T-helper 17 cell (primary cell): ENCODE data around the gene CDYL2. TPM values are rescaled to one million over a fixed set of nuclear protein-coding genes. Genes with fewer than 3 reads are reported as not detected.
"Not testable (repeated sequence)": the region's sequence is repeated elsewhere in the genome, so short reads cannot be mapped to it uniquely, and the experiment has no call there.

ENCODE experiments used
- ATAC-seq: fragments of 150-1000 bp; cut with Tn5 transposase; 2 replicates; pipeline ENCODE4 v1.10.0; 2021; ENCODE audit warnings: mild to moderate bottlenecking, moderate library complexity
- DNase-seq, 3 donors: peaks; one replicate each; pipeline versions ENCODE4 v3.0.0 to v3.0.0-alpha.2; 2020 to 2021
- H3K9me3 ChIP-seq: one replicate; pipeline ENCODE4 v1.7.0; 2013; ENCODE audit warnings: low read length, mild to moderate bottlenecking; ENCODE audit not compliant: control insufficient read depth, poor library complexity, severe bottlenecking
- H3K27ac Mint-ChIP-seq: one replicate; pipeline ENCODE4 v1.8.0; 2022; ENCODE audit warnings: mild to moderate bottlenecking, moderate library complexity, mixed read lengths
- H3K27me3 Mint-ChIP-seq: one replicate; pipeline ENCODE4 v1.8.0; 2022; ENCODE audit warnings: mixed read lengths
- H3K36me3 Mint-ChIP-seq: one replicate; pipeline ENCODE4 v1.8.0; 2022; ENCODE audit warnings: low read depth, mixed read lengths
- H3K4me1 Mint-ChIP-seq: one replicate; pipeline ENCODE4 v1.8.0; 2022; ENCODE audit warnings: mild to moderate bottlenecking, mixed read lengths
- H3K4me3 Mint-ChIP-seq: one replicate; pipeline ENCODE4 v1.8.0; 2022; ENCODE audit warnings: mild to moderate bottlenecking, moderate library complexity, mixed read lengths
- total RNA-seq, 4 donors: library from RNA in 2 of 4; stranded (reverse) in 2 of 4; gene quantifications; one replicate each; pipeline ENCODE4 v1.2.3 and lab custom pipeline; 2022 to 2026

Gene CDYL2
- total RNA-seq, 2 donors from 2014 or later = 17.0 to 28.3 TPM

DNA sequence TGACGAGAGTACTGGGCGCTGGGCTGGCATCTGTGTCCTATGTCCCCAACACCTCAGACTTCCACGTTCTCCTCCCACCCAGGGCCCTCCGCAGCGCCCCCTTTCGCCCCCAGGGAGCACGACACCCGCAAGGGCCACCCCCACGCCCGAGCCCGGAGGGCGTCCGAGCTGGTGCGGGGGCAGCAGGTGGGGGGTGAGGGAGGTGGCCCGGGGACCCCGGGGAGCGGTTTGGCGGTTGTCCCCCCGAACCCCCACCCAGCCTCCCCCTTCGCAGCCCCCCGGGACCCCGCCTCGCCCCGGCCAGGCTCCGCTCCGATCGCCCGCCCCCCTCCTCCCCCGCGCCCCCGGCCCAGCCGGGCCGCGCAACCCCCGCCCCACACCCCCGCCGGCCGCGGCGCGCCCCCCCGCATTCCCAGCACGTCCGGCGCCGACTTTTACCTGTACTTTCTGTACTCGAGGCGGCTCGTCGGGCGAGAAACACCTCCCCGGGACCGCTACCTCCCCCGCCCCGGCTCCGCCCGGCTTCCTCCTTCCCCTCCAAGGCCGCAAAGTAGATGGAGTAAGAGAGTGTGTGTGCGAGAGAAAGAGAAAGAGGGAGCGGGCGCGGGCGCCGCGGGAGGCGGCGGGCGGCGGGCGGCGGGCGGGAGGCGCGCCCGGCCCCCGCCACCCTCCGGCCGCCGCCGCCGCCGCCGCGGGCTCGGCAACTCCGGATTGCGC lies 901 bp downstream of the CDYL2 start:
- ATAC-seq = peak; percentile 52
- Mint-ChIP-seq H3K27me3 (no peaks in the 10 kb centered on the region), H3K36me3 (no peaks in the 10 kb centered on the region), H3K4me1 (peaks cover 19% of the 10 kb centered on the region), H3K4me3 (peak overlapping the region; percentile 91), H3K27ac (no peak overlapping the region)
- peak; percentile 15 to 31 (median 19) for DNase-seq
- no peaks in the 10 kb centered on the region for H3K9me3 ChIP-seq

DNA sequence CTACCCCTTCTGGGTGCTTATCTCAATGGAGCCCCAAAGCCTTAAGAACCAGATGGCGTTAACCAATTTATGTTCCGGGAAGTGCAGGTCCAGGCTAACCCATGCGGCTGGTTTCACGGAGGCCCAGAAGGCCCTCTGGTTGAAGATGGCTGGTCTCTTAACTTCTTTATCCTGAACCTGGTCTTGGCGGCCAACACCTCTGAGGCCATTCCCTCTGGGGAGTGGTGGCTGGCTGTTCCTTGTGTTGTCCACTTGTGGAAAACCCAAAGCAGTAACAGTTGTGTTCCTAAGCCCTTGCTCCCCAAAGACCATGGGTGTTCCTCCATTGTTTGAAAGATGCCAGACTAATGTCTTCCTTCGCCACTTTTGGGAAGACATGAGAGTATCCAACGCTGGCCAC lies 1.5 kb downstream of the CDYL2 start:
- Mint-ChIP-seq H3K27me3 (no peaks in the 10 kb centered on the region), H3K4me1 (peaks cover 19% of the 10 kb centered on the region), H3K4me3 (peak overlapping the region; percentile 91), H3K27ac (no peak overlapping the region), H3K36me3 (no peaks in the 10 kb centered on the region)
- DNase-seq = no peak
- no peaks in the 10 kb centered on the region for H3K9me3 ChIP-seq
- ATAC-seq = no peak

DNA sequence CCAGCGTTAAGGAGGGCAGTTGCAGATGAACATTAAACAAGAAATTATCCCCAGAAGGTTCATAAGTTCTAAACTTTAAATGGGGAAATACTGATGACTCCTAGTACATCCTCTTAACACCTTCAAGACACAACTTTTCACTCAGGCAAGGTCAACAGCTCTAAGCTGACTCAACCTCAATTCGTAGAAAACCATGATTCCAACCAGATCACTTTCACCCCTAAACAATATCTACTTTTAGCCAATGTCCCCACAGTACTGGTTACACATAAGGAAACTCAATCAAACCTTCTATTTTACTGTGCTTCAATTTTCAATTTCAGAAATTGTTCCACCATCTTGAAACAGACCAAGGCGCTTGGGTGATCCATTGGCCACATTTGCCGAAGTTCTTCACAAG lies 2.3 kb downstream of the CDYL2 start:
- no peak for DNase-seq

GRCh38 chr16:80794071-80794470 lies 10.3 kb downstream of the CDYL2 start:
- ATAC-seq = no peak
- no peaks in the 10 kb centered on the region for H3K9me3 ChIP-seq
- H3K27me3 Mint-ChIP-seq = no peaks in the 10 kb centered on the region
- DNase-seq = no peak
- no peak overlapping the region for H3K27ac Mint-ChIP-seq
- H3K4me3 Mint-ChIP-seq = no peak overlapping the region
- no peaks in the 10 kb centered on the region for H3K36me3 Mint-ChIP-seq
- peaks cover 8% of the 10 kb centered on the region for H3K4me1 Mint-ChIP-seq

More for the DNA sequence above, 2.3 kb downstream of the CDYL2 start:
- H3K27ac Mint-ChIP-seq = no peak overlapping the region
- no peaks in the 10 kb centered on the region for H3K36me3 Mint-ChIP-seq
- H3K4me1 Mint-ChIP-seq = peaks cover 19% of the 10 kb centered on the region
- peak overlapping the region; percentile 26 for H3K4me3 Mint-ChIP-seq
- no peaks in the 10 kb centered on the region for H3K9me3 ChIP-seq
- no peak for ATAC-seq
- no peaks in the 10 kb centered on the region for H3K27me3 Mint-ChIP-seq

DNA sequence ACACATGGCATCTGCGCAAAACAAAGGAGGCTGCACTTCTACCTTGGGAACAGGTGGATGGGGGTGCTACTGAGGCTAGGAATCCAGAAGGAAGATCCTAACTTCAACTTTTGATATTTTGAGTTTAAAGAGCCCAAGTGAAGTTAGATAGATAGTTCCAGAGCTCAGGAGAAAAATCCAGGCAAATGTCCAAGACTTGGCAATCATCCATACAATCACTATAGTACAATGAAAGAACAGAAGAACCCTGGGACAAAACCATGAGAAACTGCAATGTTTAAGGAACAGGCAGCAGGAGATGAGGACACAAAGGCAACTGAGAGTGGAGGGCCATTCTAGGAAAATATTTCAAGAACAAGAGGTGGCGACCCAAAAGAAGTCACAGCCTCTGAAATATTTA lies 12.4 kb downstream of the CDYL2 start:
- no peak for ATAC-seq
- Mint-ChIP-seq H3K36me3 (no peaks in the 10 kb centered on the region), H3K27me3 (no peaks in the 10 kb centered on the region), H3K4me1 (peaks cover 10% of the 10 kb centered on the region), H3K27ac (no peak overlapping the region), H3K4me3 (no peak overlapping the region)
- DNase-seq = no peak
- H3K9me3 ChIP-seq = no peaks in the 10 kb centered on the region

DNA sequence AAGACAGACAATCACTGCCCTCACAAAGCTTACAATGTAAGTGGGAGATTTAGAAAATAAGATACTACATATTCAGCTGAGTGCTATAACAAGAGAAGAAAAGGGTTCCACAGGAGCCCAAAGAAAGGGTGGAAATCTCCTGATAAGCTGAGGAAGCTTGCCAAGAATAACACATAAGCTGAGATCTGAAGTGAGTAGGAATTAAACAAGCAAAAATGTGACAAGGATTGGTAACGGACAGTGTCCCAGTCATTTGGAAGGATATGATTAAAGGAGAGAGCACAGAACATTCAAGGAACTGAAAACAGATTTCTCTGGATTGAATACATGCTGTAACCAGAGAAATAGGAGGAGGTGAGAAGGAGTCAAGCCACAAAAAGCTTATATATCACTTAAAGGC lies 13.0 kb downstream of the CDYL2 start:
- ATAC-seq (no peak), DNase-seq (no peak)
- Mint-ChIP-seq H3K36me3 (no peaks in the 10 kb centered on the region), H3K27me3 (no peaks in the 10 kb centered on the region), H3K4me1 (peaks cover 7% of the 10 kb centered on the region), H3K4me3 (no peak overlapping the region), H3K27ac (no peak overlapping the region)
- no peaks in the 10 kb centered on the region for H3K9me3 ChIP-seq

- no peak for ATAC-seq
- H3K27ac Mint-ChIP-seq = no peak overlapping the region
- H3K27me3 Mint-ChIP-seq = no peaks in the 10 kb centered on the region
- DNase-seq = no peak
- H3K4me3 Mint-ChIP-seq = no peak overlapping the region
- H3K36me3 Mint-ChIP-seq = no peaks in the 10 kb centered on the region
- H3K9me3 ChIP-seq = no peaks in the 10 kb centered on the region
- H3K4me1 Mint-ChIP-seq = peaks cover 7% of the 10 kb centered on the region
Observed at GRCh38 chr16:80790751-80791150, 13.6 kb downstream of the CDYL2 start.

- H3K9me3 ChIP-seq = no peaks in the 10 kb centered on the region
- Mint-ChIP-seq H3K4me3 (no peak overlapping the region), H3K36me3 (no peaks in the 10 kb centered on the region), H3K27me3 (no peaks in the 10 kb centered on the region), H3K27ac (no peak overlapping the region), H3K4me1 (peaks cover 7% of the 10 kb centered on the region)
- no peak for DNase-seq
- no peak for ATAC-seq
Observed at GRCh38 chr16:80788027-80788426, 16.4 kb downstream of the CDYL2 start.

GRCh38 chr16:80786561-80786960 lies 17.8 kb downstream of the CDYL2 start:
- not testable (repeated sequence) for H3K36me3 Mint-ChIP-seq, H3K27me3 Mint-ChIP-seq, ATAC-seq, DNase-seq, H3K9me3 ChIP-seq, H3K4me1 Mint-ChIP-seq, H3K4me3 Mint-ChIP-seq, H3K27ac Mint-ChIP-seq

DNA sequence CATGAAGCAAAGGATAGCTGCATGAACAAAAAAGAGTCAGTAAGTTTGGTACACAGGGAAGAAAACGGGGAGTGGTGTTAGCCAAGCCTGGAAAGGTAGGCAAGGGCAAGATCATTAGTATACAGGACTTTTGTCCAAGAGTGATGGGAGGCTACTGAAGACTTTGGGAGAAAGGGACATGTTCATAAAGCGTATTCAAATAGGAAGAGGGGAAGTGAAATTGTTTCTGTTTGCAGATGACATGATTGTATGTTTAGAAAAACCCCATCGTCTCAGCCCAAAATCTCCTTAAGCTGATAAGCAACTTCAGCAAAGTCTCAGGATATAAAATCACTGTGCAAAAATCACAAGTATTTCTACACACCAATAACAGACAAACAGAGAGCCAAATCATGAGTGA lies 19.4 kb downstream of the CDYL2 start:
- ATAC-seq (no peak), DNase-seq (no peak)
- H3K4me1 Mint-ChIP-seq = peaks cover 2% of the 10 kb centered on the region
- H3K4me3 Mint-ChIP-seq = no peak overlapping the region
- no peaks in the 10 kb centered on the region for H3K36me3 Mint-ChIP-seq
- H3K9me3 ChIP-seq = peaks cover 6% of the 10 kb centered on the region
- no peak overlapping the region for H3K27ac Mint-ChIP-seq
- no peaks in the 10 kb centered on the region for H3K27me3 Mint-ChIP-seq

DNA sequence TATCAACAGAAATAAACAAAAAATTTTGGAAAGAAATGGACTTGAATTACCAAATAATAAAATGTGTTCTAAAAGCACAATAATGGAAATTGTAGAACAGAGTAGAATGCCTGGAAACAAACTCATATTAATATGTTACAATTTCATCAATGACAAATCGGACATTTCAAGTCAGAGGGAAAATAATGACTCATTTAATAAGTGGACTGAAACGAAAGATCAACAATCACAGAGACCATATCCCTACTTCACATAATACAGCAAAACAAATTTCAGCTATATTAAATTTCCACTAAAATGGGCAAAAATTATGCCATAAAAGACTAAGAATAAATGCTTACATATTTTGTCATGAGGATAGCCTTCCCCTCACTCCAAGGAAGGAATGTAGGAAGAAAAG lies 25.7 kb downstream of the CDYL2 start:
- no peak for ATAC-seq
- Mint-ChIP-seq H3K27ac (peak overlapping the region; percentile 56), H3K4me3 (no peak overlapping the region), H3K27me3 (no peaks in the 10 kb centered on the region), H3K4me1 (peaks cover 3% of the 10 kb centered on the region), H3K36me3 (peaks cover 2% of the 10 kb centered on the region)
- peaks cover 6% of the 10 kb centered on the region for H3K9me3 ChIP-seq
- DNase-seq = no peak

GRCh38 chr16:80776856-80777255 lies 27.5 kb downstream of the CDYL2 start:
- Mint-ChIP-seq H3K36me3 (peaks cover 2% of the 10 kb centered on the region), H3K4me1 (peaks cover 3% of the 10 kb centered on the region)

DNA sequence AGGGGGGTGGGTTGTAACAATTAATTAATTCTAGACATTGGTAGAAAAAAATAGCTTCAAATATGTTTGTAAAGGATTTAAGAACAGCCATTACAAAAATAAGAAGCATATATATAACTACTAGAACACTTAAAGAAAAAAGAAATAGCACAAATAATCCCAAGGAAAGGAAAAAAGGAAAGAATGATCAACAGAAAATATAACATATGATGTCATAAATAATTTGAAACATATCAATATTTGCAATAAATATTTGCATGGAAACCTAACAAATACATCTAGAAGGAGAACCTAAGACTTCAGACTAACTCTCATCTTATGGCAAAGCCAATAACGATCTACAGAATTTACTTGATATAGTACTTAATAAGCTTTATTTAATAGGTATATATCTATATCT lies 28.9 kb downstream of the CDYL2 start:
- H3K36me3 Mint-ChIP-seq = peaks cover 2% of the 10 kb centered on the region
- no peaks in the 10 kb centered on the region for H3K27me3 Mint-ChIP-seq
- no peaks in the 10 kb centered on the region for H3K9me3 ChIP-seq
- peaks cover 3% of the 10 kb centered on the region for H3K4me1 Mint-ChIP-seq
- no peak for DNase-seq
- ATAC-seq = no peak
- H3K27ac Mint-ChIP-seq = no peak overlapping the region
- H3K4me3 Mint-ChIP-seq = no peak overlapping the region

More at GRCh38 chr16:80776856-80777255, 27.5 kb downstream of the CDYL2 start:
- no peak overlapping the region for H3K27ac Mint-ChIP-seq
- peaks cover 6% of the 10 kb centered on the region for H3K9me3 ChIP-seq
- H3K4me3 Mint-ChIP-seq = no peak overlapping the region
- no peaks in the 10 kb centered on the region for H3K27me3 Mint-ChIP-seq
- no peak for ATAC-seq
- no peak for DNase-seq

- no peak overlapping the region for H3K27ac Mint-ChIP-seq
Observed at GRCh38 chr16:80766798-80767197, 37.6 kb downstream of the CDYL2 start.

More at GRCh38 chr16:80766798-80767197, 37.6 kb downstream of the CDYL2 start:
- ATAC-seq (no peak), DNase-seq (no peak)
- H3K4me3 Mint-ChIP-seq = no peak overlapping the region
- H3K27me3 Mint-ChIP-seq = no peaks in the 10 kb centered on the region
- H3K36me3 Mint-ChIP-seq = no peaks in the 10 kb centered on the region
- H3K4me1 Mint-ChIP-seq = peaks cover 10% of the 10 kb centered on the region
- H3K9me3 ChIP-seq = no peaks in the 10 kb centered on the region
